Neural progenitor cell (in vitro differentiated cells): ENCODE data around the gene SCN2B.

Experiments
- CTCF ChIP-seq: fragments of 200-600 bp; sonication (generic); IDR thresholded peaks from 2 replicates; pipeline ENCODE4 v1.5.1; 2017; ENCODE audit warnings: antibody characterized with exemption, mild to moderate bottlenecking
- EZH2 ChIP-seq: fragments of 200-600 bp; sonication (generic); IDR thresholded peaks from 2 replicates; pipeline ENCODE4 v1.6.1; 2017; ENCODE audit warnings: antibody characterized with exemption, mild to moderate bottlenecking, moderate library complexity

DNA sequence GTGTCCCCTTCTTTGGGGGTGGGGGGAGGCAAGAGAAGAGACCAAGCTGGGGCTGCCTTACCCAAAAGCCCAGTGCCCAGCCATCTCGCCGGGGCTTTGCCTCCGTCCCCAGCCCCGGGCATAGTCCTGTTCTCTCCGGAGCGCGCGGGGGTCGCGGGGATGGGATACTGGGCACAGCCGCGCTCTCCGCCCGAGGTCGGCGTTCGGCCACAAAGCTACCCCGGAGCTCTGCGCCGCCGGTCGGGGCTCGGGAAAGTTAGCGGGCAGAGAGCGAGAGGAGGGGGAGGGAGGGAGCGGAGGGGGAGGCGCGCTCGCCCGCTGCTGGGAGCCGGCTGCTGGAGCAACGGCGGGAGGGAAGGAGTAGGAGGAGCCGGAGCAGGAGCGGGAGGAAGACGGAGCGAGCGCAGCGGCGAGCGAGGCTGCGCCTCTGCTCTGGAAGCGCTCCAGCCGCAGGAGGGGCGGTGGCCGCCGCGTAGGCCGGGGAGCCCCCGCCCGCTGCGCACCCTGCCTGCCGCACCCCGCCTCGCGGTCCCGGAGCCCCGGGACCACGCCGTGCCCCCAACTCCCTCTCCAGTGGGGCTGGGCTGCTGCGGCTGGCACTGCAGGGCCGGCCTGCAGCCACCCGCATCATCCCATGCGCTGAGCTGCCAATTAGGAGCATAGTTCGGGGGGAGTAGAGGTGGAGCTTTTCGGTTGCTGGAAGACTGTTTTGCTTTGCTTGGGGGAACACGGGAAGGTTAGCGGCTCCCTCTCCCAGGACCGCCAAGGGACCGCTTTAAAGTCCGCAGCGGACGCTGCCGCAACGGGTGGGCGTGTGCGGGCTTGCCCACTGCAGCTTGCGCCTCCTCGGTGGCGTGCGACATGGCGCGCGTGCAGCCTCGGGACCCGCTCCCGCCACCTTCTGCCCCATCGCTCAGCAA lies 23.6 kb downstream of the SCN2B start, which contains the start of gene SCN4B:
- no peak for TF ChIP-seq CTCF
- TF ChIP-seq EZH2, result peak; percentile 74
